GM19463 (cell line): ENCODE measurements around the gene RUNX2.
"Not testable (repeated sequence)": the region's sequence is repeated elsewhere in the genome, so short reads cannot be mapped to it uniquely, and the experiment has no call there.

Source experiments
- ATAC-seq: cut with Tn5 transposase; IDR thresholded peaks from one replicate; pipeline ENCODE4 v1.9.1; 2021; ENCODE audit warnings: mild to moderate bottlenecking, moderate library complexity; ENCODE audit not compliant: unreplicated experiment

RUNX2 gene

DNA sequence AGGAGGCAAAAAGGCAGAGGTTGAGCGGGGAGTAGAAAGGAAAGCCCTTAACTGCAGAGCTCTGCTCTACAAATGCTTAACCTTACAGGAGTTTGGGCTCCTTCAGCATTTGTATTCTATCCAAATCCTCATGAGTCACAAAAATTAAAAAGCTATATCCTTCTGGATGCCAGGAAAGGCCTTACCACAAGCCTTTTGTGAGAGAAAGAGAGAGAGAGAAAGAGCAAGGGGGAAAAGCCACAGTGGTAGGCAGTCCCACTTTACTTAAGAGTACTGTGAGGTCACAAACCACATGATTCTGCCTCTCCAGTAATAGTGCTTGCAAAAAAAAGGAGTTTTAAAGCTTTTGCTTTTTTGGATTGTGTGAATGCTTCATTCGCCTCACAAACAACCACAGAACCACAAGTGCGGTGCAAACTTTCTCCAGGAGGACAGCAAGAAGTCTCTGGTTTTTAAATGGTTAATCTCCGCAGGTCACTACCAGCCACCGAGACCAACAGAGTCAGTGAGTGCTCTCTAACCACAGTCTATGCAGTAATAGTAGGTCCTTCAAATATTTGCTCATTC is at the start of gene RUNX2:
Gene RUNX2 (plus strand): TSS at position 375 of the 567 bp plus-strand sequence. CDS start 397 bp downstream, outside the sequence.
- ATAC-seq, result no peak

GRCh38 chr6:45278367-45278766 is 49.8 kb upstream of the RUNX2 start:
- ATAC-seq, result no peak

DNA sequence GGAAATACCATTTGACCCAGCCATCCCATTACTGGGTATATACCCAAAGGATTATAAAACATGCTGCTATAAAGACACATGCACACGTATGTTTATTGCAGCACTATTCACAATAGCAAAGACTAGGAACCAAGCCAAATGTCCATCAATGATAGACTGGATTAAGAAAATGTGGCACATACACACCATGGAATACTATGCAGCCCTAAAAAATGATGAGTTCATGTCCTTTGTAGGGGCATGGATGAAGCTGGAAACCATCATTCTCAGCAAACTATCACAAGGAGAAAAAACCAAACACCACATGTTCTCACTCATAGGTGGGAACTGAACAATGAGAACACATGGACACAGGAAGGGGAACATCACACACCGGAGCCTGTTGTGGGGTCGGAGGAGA is 41.4 kb upstream of the RUNX2 start:
- not testable (repeated sequence) for ATAC-seq

DNA sequence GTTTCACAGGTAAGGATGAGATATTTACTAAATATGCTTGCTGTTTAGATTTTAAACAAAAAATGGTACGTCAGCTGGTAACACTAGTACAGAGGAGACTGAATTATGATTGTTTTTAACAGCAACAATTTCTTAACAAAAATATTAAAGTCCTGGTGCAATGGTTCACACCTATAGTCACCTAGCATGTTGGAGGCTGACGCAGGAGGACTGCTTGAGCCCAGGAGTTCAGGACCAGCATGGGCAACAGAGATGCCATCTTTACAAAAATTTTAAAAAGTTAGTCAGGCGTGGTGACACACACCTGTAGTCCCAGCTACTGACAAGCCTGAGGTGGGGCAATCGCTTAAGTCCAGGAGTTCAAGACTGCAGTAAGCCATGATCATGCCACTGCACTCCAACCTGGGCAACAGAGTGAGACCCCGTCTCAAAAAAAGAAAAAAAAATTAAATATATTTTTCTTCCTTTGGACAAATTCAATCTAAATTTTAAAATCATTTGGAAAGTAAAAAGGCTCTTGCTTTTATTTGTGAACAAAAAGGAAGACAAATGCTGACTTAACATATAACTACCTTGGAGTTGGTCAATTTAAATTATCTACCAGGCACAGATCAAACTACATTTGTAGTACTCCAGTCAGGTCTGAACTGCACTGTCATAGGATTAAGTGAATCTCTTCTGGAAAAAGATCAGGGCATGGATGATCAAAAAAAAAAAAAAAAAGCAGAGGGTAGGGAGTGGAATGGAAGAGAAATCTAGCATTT is 38.2 kb upstream of the RUNX2 start:
- no peak for ATAC-seq

DNA sequence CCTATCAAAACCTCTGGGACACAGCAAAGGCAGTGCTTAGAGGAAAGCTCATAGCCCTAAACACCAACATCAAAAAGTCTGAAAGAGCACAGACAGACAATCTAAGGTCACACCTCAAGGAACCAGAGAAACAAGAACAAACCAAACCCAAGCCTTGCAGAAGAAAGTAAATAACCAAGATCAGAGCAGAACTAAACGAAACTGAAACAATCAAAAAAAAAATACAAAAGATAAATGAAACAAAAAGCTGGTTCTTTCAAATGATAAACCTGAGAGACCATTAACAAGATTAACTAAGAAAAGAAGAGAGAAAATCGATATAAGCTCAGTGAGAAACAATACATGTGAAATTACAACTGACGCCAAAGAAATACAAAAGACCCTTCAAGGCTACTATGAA is 34.8 kb upstream of the RUNX2 start:
- no peak for ATAC-seq

DNA sequence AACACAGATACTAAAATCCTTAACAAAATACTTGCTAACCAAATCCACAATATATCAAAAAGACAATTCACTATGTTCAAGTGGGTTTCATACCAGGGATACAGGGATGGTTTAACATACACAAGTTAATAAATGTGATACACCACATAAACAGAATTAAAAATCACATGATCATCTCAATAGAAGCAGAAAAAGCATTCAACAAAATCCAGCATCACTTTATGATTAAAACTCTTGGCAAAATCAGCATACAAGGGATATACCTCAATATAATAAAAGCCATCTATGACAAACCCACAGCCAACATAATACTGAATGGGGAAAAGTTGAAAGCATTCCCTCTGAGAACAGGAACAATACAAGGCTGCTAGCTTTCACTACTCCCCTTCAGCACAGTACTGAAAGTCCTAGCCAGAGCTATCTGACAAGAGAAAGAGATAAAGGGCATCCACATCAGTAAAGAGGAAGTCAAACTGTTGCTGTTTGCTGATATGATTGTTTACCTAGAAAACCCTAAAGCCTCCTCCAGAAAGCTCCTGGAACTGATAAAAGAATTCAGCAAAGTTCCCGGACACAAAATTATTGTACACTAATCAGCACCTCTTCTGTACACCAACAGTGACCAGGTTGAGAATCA is 33.9 kb upstream of the RUNX2 start:
- not testable (repeated sequence) for ATAC-seq

DNA sequence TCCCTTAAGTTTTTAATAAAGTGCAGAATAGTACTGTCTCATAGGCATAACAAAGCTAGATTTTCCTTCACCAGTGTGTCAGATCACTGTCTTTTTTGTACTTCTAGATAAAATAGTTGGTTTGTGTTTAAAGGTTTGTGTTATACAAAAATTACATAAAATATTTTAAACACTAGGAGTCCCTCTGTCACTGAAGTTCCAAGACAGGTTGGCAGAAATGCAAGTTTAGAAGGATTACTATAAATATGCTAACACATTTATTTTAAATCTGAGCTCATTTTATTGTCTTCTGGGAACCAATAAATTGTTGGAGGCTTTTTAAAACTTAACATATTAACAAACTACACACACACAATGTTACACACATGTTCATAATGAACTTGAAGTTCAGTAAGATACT is 30.8 kb upstream of the RUNX2 start:
- ATAC-seq, result no peak

GRCh38 chr6:45299096-45299581 is 29.0 kb upstream of the RUNX2 start:
- no peak for ATAC-seq

DNA sequence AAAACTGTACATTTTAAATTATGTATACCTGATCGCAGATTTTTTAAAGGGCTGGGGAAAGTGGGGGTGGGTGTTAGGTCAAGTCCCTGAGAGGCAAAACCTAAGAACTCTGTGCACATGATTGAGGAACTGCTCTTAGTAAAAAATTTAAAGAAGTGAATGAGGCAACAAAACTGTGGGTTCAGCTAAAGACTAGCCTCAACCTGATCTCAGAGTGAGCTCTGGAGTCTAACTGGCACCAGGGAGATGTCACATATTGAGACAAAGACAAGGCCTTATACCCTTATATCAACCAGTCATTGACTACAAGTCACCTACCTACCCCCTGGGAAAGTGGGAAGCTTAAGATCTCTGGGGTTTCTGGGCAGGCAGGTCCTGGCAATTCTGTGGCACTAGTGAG is 27.4 kb upstream of the RUNX2 start:
- no peak for ATAC-seq

GRCh38 chr6:45301348-45302142 is 26.6 kb upstream of the RUNX2 start:
- ATAC-seq, result no peak

GRCh38 chr6:45302832-45303231 is 25.3 kb upstream of the RUNX2 start:
- no peak for ATAC-seq

DNA sequence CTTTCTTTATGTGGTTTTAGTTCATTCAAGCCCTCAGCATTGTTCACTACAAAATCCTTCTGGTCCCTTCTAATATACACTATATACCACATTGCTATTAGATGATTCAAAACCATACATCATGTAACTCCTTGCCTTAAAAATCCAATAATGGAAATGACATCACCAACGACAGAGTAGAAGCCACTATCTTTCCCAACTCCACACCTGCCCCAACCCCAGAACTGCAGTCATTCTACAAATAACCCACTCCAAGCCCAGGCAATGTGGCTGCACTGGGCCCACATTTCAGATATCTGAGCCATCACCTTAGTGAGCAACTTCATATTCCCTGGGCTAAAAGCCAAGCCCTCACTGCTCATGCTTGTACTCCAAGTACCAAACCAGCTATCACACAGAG is 22.6 kb upstream of the RUNX2 start:
- ATAC-seq, result no peak

DNA sequence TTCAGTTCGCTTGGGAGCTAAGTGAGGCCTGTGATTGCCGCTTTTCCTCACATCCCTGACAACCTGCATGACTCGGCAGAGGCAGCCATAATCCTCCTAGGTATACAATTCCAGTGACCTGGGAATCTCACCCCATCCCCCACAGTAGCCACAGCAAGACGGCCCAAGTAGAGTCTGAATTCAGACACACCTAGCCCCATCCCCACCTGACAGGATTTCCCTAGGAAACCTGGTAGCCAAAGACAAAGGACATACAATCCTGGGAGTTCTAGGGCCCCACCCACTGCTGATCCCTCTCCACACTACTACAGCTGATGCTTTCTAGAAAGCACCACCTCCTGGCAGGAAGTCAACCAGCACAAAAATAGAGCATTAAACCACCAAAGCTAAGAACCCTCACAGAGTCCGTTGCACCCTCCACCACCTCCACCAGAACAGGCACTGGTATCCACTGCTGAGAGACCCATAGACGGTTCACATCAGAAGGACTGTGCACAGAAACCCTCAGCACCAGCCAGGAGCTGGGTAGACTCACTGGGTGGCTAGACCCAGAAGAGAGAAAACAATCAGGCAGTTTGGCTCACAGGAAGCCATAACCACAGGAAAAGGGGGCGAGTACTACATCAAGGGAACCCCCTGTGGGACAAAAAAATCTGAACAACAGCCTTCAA is 17.9 kb upstream of the RUNX2 start:
- ATAC-seq, result no peak

- no peak for ATAC-seq
Observed at GRCh38 chr6:45314146-45314545, 14.0 kb upstream of the RUNX2 start.

DNA sequence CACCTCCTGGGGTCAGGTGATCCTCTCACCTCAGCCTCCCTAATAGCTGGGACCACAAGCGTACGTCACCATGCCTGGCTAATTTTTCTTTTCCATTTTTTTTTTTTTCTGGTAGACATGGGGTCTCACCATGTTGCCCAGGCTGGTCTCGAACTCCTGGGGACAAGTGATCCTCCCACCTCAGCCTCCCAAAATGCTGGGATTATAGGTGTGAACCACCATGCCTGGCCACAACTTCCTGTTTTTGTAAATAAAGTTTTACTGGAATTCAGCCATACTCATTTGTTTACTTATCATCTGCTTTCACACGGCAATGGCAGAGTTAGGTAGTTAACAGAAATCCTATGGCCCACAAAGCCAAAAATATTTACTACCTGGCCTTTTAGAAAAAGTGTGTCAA is 7.8 kb upstream of the RUNX2 start:
- no peak for ATAC-seq

GRCh38 chr6:45323656-45324224 is 4.4 kb upstream of the RUNX2 start:
- ATAC-seq, result no peak

GRCh38 chr6:45326698-45327417 is 1.3 kb upstream of the RUNX2 start:
- no peak for ATAC-seq

GRCh38 chr6:45328523-45328922 is 393 bp downstream of the RUNX2 start:
- ATAC-seq, result no peak

DNA sequence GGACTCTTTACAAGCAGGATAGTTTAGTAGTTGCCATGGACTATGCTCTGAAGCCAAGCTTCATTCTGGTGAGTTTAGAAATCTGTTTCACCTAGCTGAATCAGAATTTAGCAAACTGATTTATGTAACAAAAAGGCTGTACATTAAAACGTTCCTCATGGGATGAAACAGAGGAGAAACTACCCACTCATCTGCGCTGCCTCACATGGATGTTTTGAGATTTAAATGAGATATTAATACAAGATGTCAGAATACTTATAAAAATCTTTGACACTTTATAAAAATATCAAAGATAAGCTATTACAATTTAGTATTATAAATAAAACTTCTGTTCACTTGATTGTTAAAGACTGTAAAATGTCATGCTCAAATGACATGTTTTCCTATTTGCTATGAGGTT is 16.8 kb downstream of the RUNX2 start:
- no peak for ATAC-seq
